Superior temporal gyrus (tissue), 1 donor: ENCODE data around the gene OAS1.
"Not testable (repeated sequence)": the region's sequence is repeated elsewhere in the genome, so short reads cannot be mapped to it uniquely, and the experiment has no call there.

Experiments used
- DNase-seq: peaks from one replicate; pipeline ENCODE4 v3.0.0-alpha.2; 2016; ENCODE audit errors: extremely low spot score

Gene OAS1

GRCh38 chr12:112936927-112937326 is 30.2 kb downstream of the OAS1 start:
- no peak for DNase-seq

- peak; percentile 44 for DNase-seq
These were observed 31.3 kb downstream of the OAS1 start, which contains the start of gene OAS3 for GRCh38 chr12:112937741-112938719. OAS3 (plus strand) TSS chr12:112938474; CDS start chr12:112938531, 57 bp downstream.

GRCh38 chr12:112938751-112939150 is 32.0 kb downstream of the OAS1 start:
- no peak for DNase-seq

GRCh38 chr12:112939761-112940381 is 33.1 kb downstream of the OAS1 start:
- DNase-seq: no peak

- DNase-seq: no peak
These were observed 35.0 kb downstream of the OAS1 start for GRCh38 chr12:112941528-112942335.

- no peak for DNase-seq
These were observed 35.8 kb downstream of the OAS1 start for GRCh38 chr12:112942572-112942971.

GRCh38 chr12:112944024-112944690 is 37.4 kb downstream of the OAS1 start:
- no peak for DNase-seq

- no peak for DNase-seq
These were observed 38.8 kb downstream of the OAS1 start for GRCh38 chr12:112945515-112945914.

GRCh38 chr12:112946236-112947000 is 39.7 kb downstream of the OAS1 start:
- DNase-seq: no peak

GRCh38 chr12:112947314-112947713 is 40.6 kb downstream of the OAS1 start:
- no peak for DNase-seq

GRCh38 chr12:112947761-112948160 is 41.0 kb downstream of the OAS1 start:
- DNase-seq: no peak

GRCh38 chr12:112948806-112949205 is 42.0 kb downstream of the OAS1 start:
- no peak for DNase-seq

GRCh38 chr12:112950701-112951100 is 43.9 kb downstream of the OAS1 start:
- DNase-seq: no peak

- not testable (repeated sequence) for DNase-seq
These were observed 50.4 kb downstream of the OAS1 start for GRCh38 chr12:112957125-112957524.

- DNase-seq: no peak
These were observed 54.3 kb downstream of the OAS1 start for GRCh38 chr12:112961074-112961473.

- DNase-seq: no peak
These were observed 54.8 kb downstream of the OAS1 start for GRCh38 chr12:112961536-112961935.

GRCh38 chr12:112962561-112962960 is 55.8 kb downstream of the OAS1 start:
- no peak for DNase-seq

GRCh38 chr12:112963227-112963861 is 56.6 kb downstream of the OAS1 start:
- no peak for DNase-seq

GRCh38 chr12:112964067-112964670 is 57.4 kb downstream of the OAS1 start:
- DNase-seq: no peak

- no peak for DNase-seq
These were observed 58.2 kb downstream of the OAS1 start for GRCh38 chr12:112964915-112965314.
